A549 treated with AZD2906 at 1 μM for 4 hours (cell line): Measurements from ENCODE around the gene DENND1B. TPM values are rescaled to one million over a fixed set of nuclear protein-coding genes. Genes with fewer than 3 reads are reported as not detected.

ENCODE experiments used
- total RNA-seq: library from RNA; stranded (reverse); fragments of 200-300 nt; extraction: Qiagen RNA extraction; gene quantifications from 5 replicates; pipeline ENCODE4 v1.2.3, GENCODE V29; 2022

Gene DENND1B, protein sequence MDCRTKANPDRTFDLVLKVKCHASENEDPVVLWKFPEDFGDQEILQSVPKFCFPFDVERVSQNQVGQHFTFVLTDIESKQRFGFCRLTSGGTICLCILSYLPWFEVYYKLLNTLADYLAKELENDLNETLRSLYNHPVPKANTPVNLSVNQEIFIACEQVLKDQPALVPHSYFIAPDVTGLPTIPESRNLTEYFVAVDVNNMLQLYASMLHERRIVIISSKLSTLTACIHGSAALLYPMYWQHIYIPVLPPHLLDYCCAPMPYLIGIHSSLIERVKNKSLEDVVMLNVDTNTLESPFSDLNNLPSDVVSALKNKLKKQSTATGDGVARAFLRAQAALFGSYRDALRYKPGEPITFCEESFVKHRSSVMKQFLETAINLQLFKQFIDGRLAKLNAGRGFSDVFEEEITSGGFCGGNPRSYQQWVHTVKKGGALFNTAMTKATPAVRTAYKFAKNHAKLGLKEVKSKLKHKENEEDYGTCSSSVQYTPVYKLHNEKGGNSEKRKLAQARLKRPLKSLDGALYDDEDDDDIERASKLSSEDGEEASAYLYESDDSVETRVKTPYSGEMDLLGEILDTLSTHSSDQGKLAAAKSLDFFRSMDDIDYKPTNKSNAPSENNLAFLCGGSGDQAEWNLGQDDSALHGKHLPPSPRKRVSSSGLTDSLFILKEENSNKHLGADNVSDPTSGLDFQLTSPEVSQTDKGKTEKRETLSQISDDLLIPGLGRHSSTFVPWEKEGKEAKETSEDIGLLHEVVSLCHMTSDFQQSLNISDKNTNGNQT
- total RNA-seq = 1.6 to 3.2 TPM (median 2.8 TPM) in 5 replicates

DNA sequence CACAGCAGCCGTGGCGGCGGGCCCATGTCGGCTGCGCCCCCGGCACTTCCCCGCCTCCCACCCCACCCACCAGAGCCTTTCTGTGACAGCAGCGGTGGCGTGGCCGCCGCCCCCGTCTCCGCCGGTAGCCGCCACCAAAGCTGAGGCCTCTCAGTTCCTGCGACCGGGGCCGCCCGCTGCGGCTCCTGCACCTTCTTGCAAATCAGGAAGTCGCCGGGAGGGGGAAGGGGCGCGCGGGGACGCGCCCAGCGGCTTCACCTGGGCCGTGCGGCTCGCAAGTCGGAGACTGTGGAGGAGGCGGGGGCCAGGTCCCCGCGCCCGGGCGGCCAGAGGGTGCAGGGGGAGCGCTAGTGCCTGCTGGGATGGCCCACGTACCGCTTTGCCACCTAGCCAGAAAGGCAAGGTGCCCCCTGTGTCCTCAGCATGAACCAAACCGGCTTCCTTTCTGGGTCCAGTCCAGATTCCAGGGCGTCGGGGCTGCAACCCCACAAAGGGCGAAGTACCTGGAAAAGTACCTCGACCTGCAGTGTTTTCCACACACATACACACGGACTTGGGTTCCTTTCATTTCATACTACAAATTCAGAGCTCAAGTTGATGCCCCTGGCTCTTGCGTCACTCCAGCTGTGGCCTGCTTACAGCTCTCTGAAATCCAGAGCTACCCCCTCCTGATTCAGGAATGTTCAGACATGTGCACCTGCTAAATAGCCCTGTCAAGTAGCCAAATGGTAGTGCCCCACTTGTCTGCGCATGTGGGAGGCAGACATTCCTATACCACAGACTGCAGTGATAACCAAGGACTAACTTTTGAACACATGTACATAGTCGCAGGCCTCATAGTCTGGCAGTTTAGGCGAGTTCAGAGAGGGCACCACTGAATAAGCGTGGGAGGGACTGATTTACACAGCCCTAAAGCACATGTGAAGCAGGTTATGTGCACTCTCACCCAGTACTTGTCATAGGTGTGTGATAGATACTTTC, at the start of gene DENND1B:
Gene DENND1B, minus strand, starts transcription at position 199 of the 981 bp plus-strand sequence. CDS start 325 bp downstream, outside the sequence.

Other genes starting within 250 kb of the DENND1B start
- gene C1orf53, start 127.2 kb upstream of the DENND1B start, total RNA-seq = 4.5 to 8.5 TPM (median 6.8 TPM) in 5 replicates
- gene LHX9, start 141.9 kb upstream of the DENND1B start, total RNA-seq = 0.03 to 0.18 TPM (median 0.06 TPM) in 4 of 5 replicates, not detected in the other